ENCODE measurements around the gene TMEM204. TPM values are rescaled to one million over a fixed set of nuclear protein-coding genes. Genes with fewer than 3 reads are reported as not detected.

TMEM204 gene
- total RNA-seq, 3 donors from 2014 or later, result 11.7 to 16.7 (median 16.2) TPM

- Mint-ChIP-seq H3K27me3 (ENCODE audit: low read depth) (no peaks in the 10 kb centered on the region), H3K4me3 (no peak overlapping the region), H3K36me3 (ENCODE audit: insufficient read depth) (no peaks in the 10 kb centered on the region), H3K4me1 (ENCODE audit: low read depth) (peaks cover 23% of the 10 kb centered on the region), H3K9me3 (no peaks in the 10 kb centered on the region)
- ATAC-seq (no peak), DNase-seq (no peak)
These were observed 9.1 kb upstream of the TMEM204 start for GRCh38 chr16:1524366-1524765.

- peak; percentile 29 to 38 for ATAC-seq
- no peaks in the 10 kb centered on the region for H3K36me3 Mint-ChIP-seq (ENCODE audit: insufficient read depth)
These were observed 7.4 kb upstream of the TMEM204 start for GRCh38 chr16:1525871-1526607.

GRCh38 chr16:1526608-1527555 lies 6.6 kb upstream of the TMEM204 start:
- no peaks in the 10 kb centered on the region for H3K36me3 Mint-ChIP-seq (ENCODE audit: insufficient read depth)
- ATAC-seq, result peak; percentile 40 to 49
- H3K4me1 Mint-ChIP-seq (ENCODE audit: low read depth), result peaks cover 28% of the 10 kb centered on the region
- no peak for DNase-seq
- no peaks in the 10 kb centered on the region for H3K9me3 Mint-ChIP-seq
- peak overlapping the region; percentile 37 for H3K4me3 Mint-ChIP-seq
- no peaks in the 10 kb centered on the region for H3K27me3 Mint-ChIP-seq (ENCODE audit: low read depth)

More at GRCh38 chr16:1525871-1526607, 7.4 kb upstream of the TMEM204 start:
- DNase-seq, result no peak
- H3K4me1 Mint-ChIP-seq (ENCODE audit: low read depth), result peaks cover 28% of the 10 kb centered on the region
- H3K27me3 Mint-ChIP-seq (ENCODE audit: low read depth), result no peaks in the 10 kb centered on the region
- no peaks in the 10 kb centered on the region for H3K9me3 Mint-ChIP-seq
- peak overlapping the region; percentile 60 for H3K4me3 Mint-ChIP-seq

- Mint-ChIP-seq H3K4me1 (ENCODE audit: low read depth) (peaks cover 32% of the 10 kb centered on the region), H3K36me3 (ENCODE audit: insufficient read depth) (no peaks in the 10 kb centered on the region), H3K27me3 (ENCODE audit: low read depth) (no peaks in the 10 kb centered on the region), H3K4me3 (peak overlapping the region; percentile 12), H3K9me3 (no peaks in the 10 kb centered on the region)
- no peak for DNase-seq
- no peak for ATAC-seq
These were observed 5.3 kb upstream of the TMEM204 start for GRCh38 chr16:1527836-1528811.

GRCh38 chr16:1528921-1529537 lies 4.4 kb upstream of the TMEM204 start:
- Mint-ChIP-seq H3K36me3 (ENCODE audit: insufficient read depth) (no peaks in the 10 kb centered on the region), H3K4me1 (ENCODE audit: low read depth) (peaks cover 36% of the 10 kb centered on the region), H3K9me3 (no peaks in the 10 kb centered on the region), H3K27me3 (ENCODE audit: low read depth) (no peaks in the 10 kb centered on the region), H3K4me3 (no peak overlapping the region)
- DNase-seq (no peak), ATAC-seq (no peak)

- Mint-ChIP-seq H3K4me3 (no peak overlapping the region), H3K4me1 (ENCODE audit: low read depth) (peaks cover 40% of the 10 kb centered on the region), H3K36me3 (ENCODE audit: insufficient read depth) (peaks cover 5% of the 10 kb centered on the region), H3K27me3 (ENCODE audit: low read depth) (no peaks in the 10 kb centered on the region), H3K9me3 (no peaks in the 10 kb centered on the region)
- ATAC-seq (no peak), DNase-seq (no peak)
These were observed 3.0 kb upstream of the TMEM204 start for GRCh38 chr16:1530349-1530882.

- no peaks in the 10 kb centered on the region for H3K9me3 Mint-ChIP-seq
- H3K4me1 Mint-ChIP-seq (ENCODE audit: low read depth), result peaks cover 35% of the 10 kb centered on the region
- H3K4me3 Mint-ChIP-seq, result no peak overlapping the region
- DNase-seq (no peak), ATAC-seq (no peak)
- no peaks in the 10 kb centered on the region for H3K27me3 Mint-ChIP-seq (ENCODE audit: low read depth)
- peaks cover 5% of the 10 kb centered on the region for H3K36me3 Mint-ChIP-seq (ENCODE audit: insufficient read depth)
These were observed 2.4 kb upstream of the TMEM204 start for GRCh38 chr16:1530883-1531637.

GRCh38 chr16:1531638-1531910 lies 1.9 kb upstream of the TMEM204 start:
- ATAC-seq (no peak), DNase-seq (no peak)
- Mint-ChIP-seq H3K4me1 (ENCODE audit: low read depth) (peaks cover 36% of the 10 kb centered on the region), H3K4me3 (no peak overlapping the region), H3K9me3 (no peaks in the 10 kb centered on the region), H3K36me3 (ENCODE audit: insufficient read depth) (peaks cover 5% of the 10 kb centered on the region), H3K27me3 (ENCODE audit: low read depth) (no peaks in the 10 kb centered on the region)

GRCh38 chr16:1532081-1532760 lies 1.2 kb upstream of the TMEM204 start:
- DNase-seq (no peak), ATAC-seq (no peak)
- Mint-ChIP-seq H3K9me3 (no peaks in the 10 kb centered on the region), H3K4me3 (peak overlapping the region; percentile 98), H3K36me3 (ENCODE audit: insufficient read depth) (peaks cover 9% of the 10 kb centered on the region), H3K27me3 (ENCODE audit: low read depth) (no peaks in the 10 kb centered on the region), H3K4me1 (ENCODE audit: low read depth) (peaks cover 37% of the 10 kb centered on the region)

- H3K36me3 Mint-ChIP-seq (ENCODE audit: insufficient read depth), result peaks cover 14% of the 10 kb centered on the region
- DNase-seq (no peak), ATAC-seq (no peak)
- H3K4me1 Mint-ChIP-seq (ENCODE audit: low read depth), result peaks cover 39% of the 10 kb centered on the region
- peak overlapping the region; percentile 98 for H3K4me3 Mint-ChIP-seq
- no peaks in the 10 kb centered on the region for H3K9me3 Mint-ChIP-seq
- H3K27me3 Mint-ChIP-seq (ENCODE audit: low read depth), result no peaks in the 10 kb centered on the region
These were observed 695 bp upstream of the TMEM204 start for GRCh38 chr16:1532771-1533170.

GRCh38 chr16:1534021-1535020 lies 855 bp downstream of the TMEM204 start:
- Mint-ChIP-seq H3K27me3 (ENCODE audit: low read depth) (no peaks in the 10 kb centered on the region), H3K36me3 (ENCODE audit: insufficient read depth) (peaks cover 20% of the 10 kb centered on the region), H3K4me3 (peak overlapping the region; percentile 98), H3K9me3 (no peaks in the 10 kb centered on the region), H3K4me1 (ENCODE audit: low read depth) (peaks cover 50% of the 10 kb centered on the region)
- DNase-seq (no peak), ATAC-seq (peak; percentile 27 to 31)
